HepG2 (cell line): ENCODE data around the gene LGALS9.

Source experiments
- CTCF ChIP-seq: sonication (generic); formaldehyde crosslinking; IDR thresholded peaks from 2 replicates; pipeline ENCODE4 v1.5.0; 2020; ENCODE audit warnings: mild to moderate bottlenecking, missing genetic modification reagents, moderate library complexity
- GPN1 ChIP-seq: sonication (generic); formaldehyde crosslinking; IDR thresholded peaks from 2 replicates; pipeline ENCODE4 v1.5.1; 2020; ENCODE audit warnings: missing genetic modification reagents, borderline replicate concordance
- KLF12 ChIP-seq: sonication (generic); formaldehyde crosslinking; IDR thresholded peaks from 2 replicates; pipeline ENCODE4 v1.4.0; 2020; ENCODE audit warnings: missing genetic modification reagents, borderline replicate concordance
- SMARCC2 ChIP-seq: fragments of 450-650 bp; IDR thresholded peaks from 2 replicates; pipeline ENCODE4 v1.6.1; 2017; ENCODE audit warnings: antibody characterized with exemption, mild to moderate bottlenecking
- ZNF644 ChIP-seq: IDR thresholded peaks from 2 replicates; pipeline ENCODE4 v1.6.1; 2016; ENCODE audit warnings: low read depth

- TF ChIP-seq CTCF (CRISPR knock-in tag) (no peak), SMARCC2 (no peak), KLF12 (CRISPR knock-in tag) (no peak), ZNF644 (CRISPR knock-in tag) (no peak), GPN1 (CRISPR knock-in tag) (no peak)
Observed at GRCh38 chr17:27669136-27669535, 38.1 kb downstream of the LGALS9 start.
